Endothelial cell of umbilical vein (primary cell): ENCODE measurements around the gene CTBP1. TPM values are rescaled to one million over a fixed set of nuclear protein-coding genes. Genes with fewer than 3 reads are reported as not detected.

Experiments used
- BruUV-seq: library from RNA; stranded (reverse); fragments of 400-500 nt; replicated peaks from 2 replicates; lab custom pipeline; 2021; lab: Mats Ljungman, UMichigan
- CTCF ChIA-PET: fragments of 300-600, 350-600 bp; sonication (Branson Sonifier 250); formaldehyde crosslinking; loops from one replicate; lab custom pipeline; 2021; ENCODE audit warnings: antibody characterized with exemption, inconsistent platforms; lab: Charles Lee
- POLR2A ChIA-PET: fragments of 300-600, 350-600 bp; sonication (Branson Sonifier 250); formaldehyde crosslinking; loops from one replicate; lab custom pipeline; 2021; ENCODE audit warnings: antibody characterized with exemption, inconsistent platforms; lab: Charles Lee
- DNase-seq: peaks from one replicate; pipeline ENCODE4 v3.0.0-alpha.2; 2011; ENCODE audit warnings: low read depth, low spot score
- FAIRE-seq: peaks from 2 replicates; lab custom pipeline; 2011; peaks lifted over from hg19 to GRCh38; lab: Jason Lieb, UNC
- H2AFZ ChIP-seq: 2 replicates; pipeline ENCODE4 v1.6.0; 2012; ENCODE audit warnings: low read depth, low read length, control low read depth, inconsistent platforms
- H3K27ac ChIP-seq: 2 replicates; pipeline ENCODE4 v1.5.1; 2011; ENCODE audit warnings: low read depth, mild to moderate bottlenecking, control low read depth, low read length, moderate library complexity; ENCODE audit not compliant: insufficient read depth
- H3K27me3 ChIP-seq, 2 experiments: 2 replicates each; pipeline versions ENCODE4 v1.6.0 to v1.6.1; 2011; ENCODE audit warnings: low read length in 2 of 2, mixed read lengths in 1 of 2; ENCODE audit not compliant: control insufficient read depth in 2 of 2, insufficient read depth in 2 of 2
- H3K36me3 ChIP-seq, 2 experiments: 2 replicates in 1 of 2; 3 replicates in 1 of 2; pipeline ENCODE4 v1.5.1; 2011; ENCODE audit warnings: low read length in 2 of 2, mild to moderate bottlenecking in 1 of 2, moderate library complexity in 1 of 2; ENCODE audit not compliant: control insufficient read depth in 2 of 2, insufficient read depth in 2 of 2; ENCODE audit errors: extremely low read depth in 1 of 2
- H3K4me1 ChIP-seq: 3 replicates; pipeline ENCODE4 v1.5.1; 2011; ENCODE audit warnings: mild to moderate bottlenecking, low read length; ENCODE audit not compliant: control insufficient read depth, insufficient read depth; ENCODE audit errors: extremely low read depth
- H3K4me2 ChIP-seq: 2 replicates; pipeline ENCODE4 v1.6.1; 2011; ENCODE audit warnings: low read length, control low read depth, mixed read lengths; ENCODE audit not compliant: insufficient read depth
- H3K4me3 ChIP-seq, 3 experiments: fragments of 200-600 bp in 1 of 3; sonication (generic), shearing (Covaris generic) in 1 of 3; replicated peaks in 1 of 3; 2 replicates each; pipeline ENCODE4 v1.5.1; 2011 to 2016; ENCODE audit warnings: control low read depth in 3 of 3, low read length in 3 of 3, mild to moderate bottlenecking in 2 of 3, inconsistent platforms in 1 of 3, low read depth in 1 of 3, moderate library complexity in 1 of 3; ENCODE audit not compliant: insufficient read depth in 1 of 3
- H3K79me2 ChIP-seq: 2 replicates; pipeline ENCODE4 v1.6.0; 2012; ENCODE audit warnings: low read length, inconsistent platforms; ENCODE audit not compliant: control insufficient read depth, insufficient read depth
- H3K9ac ChIP-seq: replicated peaks from 2 replicates; pipeline ENCODE3; 2011; ENCODE audit warnings: low read length, control low read depth; ENCODE audit not compliant: insufficient read depth; ENCODE audit errors: extremely low read depth
- H3K9me1 ChIP-seq: replicated peaks from 3 replicates; pipeline ENCODE4 v1.6.0; 2011; ENCODE audit warnings: mild to moderate bottlenecking, low read length; ENCODE audit not compliant: control insufficient read depth, insufficient read depth; ENCODE audit errors: extremely low read depth
- H3K9me3 ChIP-seq: replicated peaks from 2 replicates; pipeline ENCODE4 v1.5.1; 2012; ENCODE audit warnings: low read length, inconsistent platforms; ENCODE audit not compliant: control insufficient read depth, insufficient read depth
- H4K20me1 ChIP-seq: replicated peaks from 2 replicates; pipeline ENCODE3; 2011; ENCODE audit warnings: mild to moderate bottlenecking, low read length; ENCODE audit not compliant: control insufficient read depth, insufficient read depth; ENCODE audit errors: extremely low read depth
- CTCF ChIP-seq, 2 donors: IDR thresholded peaks; 1 replicate in 1 of 2; 2 replicates in 1 of 2; pipeline ENCODE4 v1.5.1; 2011; ENCODE audit warnings: low read length in 2 of 2, mild to moderate bottlenecking in 2 of 2, moderate library complexity in 2 of 2, control low read depth in 1 of 2, inconsistent platforms in 1 of 2, low read depth in 1 of 2; ENCODE audit not compliant: insufficient read depth in 1 of 2; ENCODE audit errors: extremely low read depth in 1 of 2
- EZH2 ChIP-seq: IDR thresholded peaks from 2 replicates; pipeline ENCODE4 v1.6.1; 2012; ENCODE audit warnings: borderline replicate concordance, low read depth, mild to moderate bottlenecking, moderate library complexity, low read length, inconsistent platforms; ENCODE audit not compliant: severe bottlenecking
- FOS ChIP-seq: IDR thresholded peaks from 2 replicates; pipeline ENCODE4 v1.6.1; 2011; ENCODE audit warnings: mild to moderate bottlenecking, low read length, moderate library complexity, borderline replicate concordance; ENCODE audit not compliant: insufficient read depth
- GATA2 ChIP-seq: IDR thresholded peaks from 2 replicates; pipeline ENCODE4 v1.7.0; 2011; ENCODE audit warnings: low read depth, mild to moderate bottlenecking, moderate library complexity, mixed read lengths, low read length; ENCODE audit not compliant: insufficient read length, insufficient read depth
- JUN ChIP-seq: IDR thresholded peaks from 2 replicates; pipeline ENCODE4 v1.6.1; 2011; ENCODE audit warnings: borderline replicate concordance, low read depth; ENCODE audit not compliant: insufficient read length, insufficient read depth
- MAX ChIP-seq: IDR thresholded peaks from 2 replicates; pipeline ENCODE4 v1.6.1; 2011; ENCODE audit not compliant: insufficient read depth, insufficient read length
- MYC ChIP-seq: IDR thresholded peaks from one replicate; pipeline ENCODE4 v1.6.1; 2011; ENCODE audit warnings: mild to moderate bottlenecking, low read depth, low read length
- POLR2A ChIP-seq: IDR thresholded peaks from 2 replicates; pipeline ENCODE4 v1.6.1; 2012; ENCODE audit warnings: low read depth, mild to moderate bottlenecking, control low read depth, low read length
- POLR2AphosphoS5 ChIP-seq: IDR thresholded peaks from 2 replicates; pipeline ENCODE4 v1.6.1; 2012; ENCODE audit warnings: low read depth, mild to moderate bottlenecking, control low read depth, low read length, moderate library complexity; ENCODE audit not compliant: insufficient read depth
- dilution Hi-C: fragments of 300-500 bp; cut with MboI; formaldehyde crosslinking; loops from one replicate; pipeline ENCODE4 v1.15.0; 2019; ENCODE audit warnings: low sequenced_read_pairs; ENCODE audit not compliant: extremely low pct_ligation_motif_present
- intact Hi-C: fragments of 100-400 bp; cut with micrococcal nuclease; formaldehyde crosslinking; loops from one replicate; pipeline ENCODE4 v1.10.0; 2022
- polyA plus RNA-seq, 4 experiments: library from polyadenylated mRNA; depleted of rRNA in 3 of 4; stranded (reverse) in 3 of 4; unstranded in 1 of 4; fragments of >200 nt; gene quantifications; 2 replicates each; pipeline versions ENCODE4 v1.2.1 to v1.2.3, GENCODE V29; 2011 to 2012; ENCODE audit warnings: missing spikeins in 1 of 4
- total RNA-seq: library from RNA; stranded (reverse); gene quantifications from 2 replicates; pipeline ENCODE4 v1.2.3, GENCODE V29; 2021

The CTBP1 gene
- total and polyA plus RNA-seq, 2 donors (not counting 3 experiments of a cell fraction or from before 2014, with no cell fraction given), result 165 to 167 TPM

- no peaks in the 10 kb centered on the region for H3K9me1 ChIP-seq
- no TSS peak for BruUV-seq
- DNase-seq, result no peak
- no peaks in the 10 kb centered on the region for H3K27me3 ChIP-seq
- H3K9ac ChIP-seq, result no peak overlapping the region
- H3K27ac ChIP-seq, result no peak overlapping the region
- no peaks in the 10 kb centered on the region for H3K4me1 ChIP-seq
- H2AFZ ChIP-seq, result no peak overlapping the region
- H3K4me2 ChIP-seq, result no peak overlapping the region
- POLR2A ChIA-PET, result no interaction called here
- peaks cover 3 to 30% of the 10 kb centered on the region in 2 experiments for H3K36me3 ChIP-seq
- dilution Hi-C loops (no loop called here), intact Hi-C loops (no loop called here)
- H4K20me1 ChIP-seq, result peaks cover 2% of the 10 kb centered on the region
- CTCF ChIA-PET, result interaction anchor here (0.9 kb wide), 1 partner anchor 12 kb away, joined by 3 read pairs; no protein-coding TSS in a partner anchor
- no peak for FAIRE-seq
- no peaks in the 10 kb centered on the region for H3K9me3 ChIP-seq
- no peak for TF ChIP-seq MAX
- no peak for TF ChIP-seq POLR2A
- no peak for TF ChIP-seq GATA2
- no peak for TF ChIP-seq EZH2
- TF ChIP-seq FOS, result no peak
- TF ChIP-seq CTCF (IDR thresholded peaks at IDR 0.05; ENCODE audit: extremely low read depth in 1 of 2, insufficient read depth in 1 of 2, low read depth in 1 of 2, low read length in 2 of 2), result no peak
- TF ChIP-seq POLR2AphosphoS5, result no peak
- TF ChIP-seq MYC, result no peak
- TF ChIP-seq JUN, result no peak
- H3K79me2 ChIP-seq, result peaks cover 89% of the 10 kb centered on the region
- H3K4me3 ChIP-seq, result no peak overlapping the region
These were observed 48.1 kb upstream of the CTBP1 start for GRCh38 chr4:1297023-1297395.
